IMR-90 (cell line): ENCODE results near the gene SLC25A11. TPM values are rescaled to one million over a fixed set of nuclear protein-coding genes. Genes with fewer than 3 reads are reported as not detected.

ENCODE experiments used
- ATAC-seq: fragments of 200-7000 bp; cut with Tn5 transposase; 2 replicates; pipeline ENCODE4 v1.9.1; 2020; ENCODE audit warnings: low read depth, mild to moderate bottlenecking, moderate library complexity
- BruUV-seq: library from RNA; stranded (reverse); fragments of 400-500 nt; replicated peaks from 2 replicates; lab custom pipeline; 2021; lab: Mats Ljungman, UMichigan
- CTCF ChIA-PET: fragments of 300-600 bp; formaldehyde crosslinking; extraction: SDS; loops from one replicate; lab custom pipeline; 2021; ENCODE audit warnings: antibody characterized with exemption; lab: Yijun Ruan, JAX
- POLR2A ChIA-PET: fragments of 300-600 bp; sonication (Branson Sonifier 250); formaldehyde crosslinking; loops from one replicate; lab custom pipeline; 2022; ENCODE audit warnings: antibody characterized with exemption; ENCODE audit not compliant: unreplicated experiment; lab: Charles Lee
- DNase-seq: peaks from one replicate; pipeline ENCODE4 v3.0.0; 2013
- H2AFZ ChIP-seq: replicated peaks from 2 replicates; pipeline ENCODE3; 2013; ENCODE audit warnings: low read length, mild to moderate bottlenecking; ENCODE audit not compliant: poor library complexity
- H2AK5ac ChIP-seq: 2 replicates; pipeline ENCODE4 v1.6.1; 2013; ENCODE audit warnings: low read depth, low read length, inconsistent platforms
- H2AK9ac ChIP-seq: replicated peaks from 2 replicates; pipeline ENCODE3; 2013; ENCODE audit warnings: mild to moderate bottlenecking, low read depth, low read length, moderate library complexity; ENCODE audit not compliant: poor library complexity
- H2BK120ac ChIP-seq: 2 replicates; pipeline ENCODE4 v1.6.1; 2013; ENCODE audit warnings: low read depth, low read length, inconsistent platforms
- H2BK15ac ChIP-seq: 3 replicates; pipeline ENCODE4 v1.6.1; 2013; ENCODE audit warnings: low read depth, low read length, inconsistent platforms
- H2BK20ac ChIP-seq: 2 replicates; pipeline ENCODE4 v1.6.1; 2013; ENCODE audit warnings: low read depth, mild to moderate bottlenecking, inconsistent platforms, low read length, moderate library complexity
- H2BK5ac ChIP-seq: 2 replicates; pipeline ENCODE4 v1.6.1; 2013; ENCODE audit warnings: mild to moderate bottlenecking, low read depth, low read length, inconsistent platforms; ENCODE audit not compliant: poor library complexity, severe bottlenecking
- H3K14ac ChIP-seq: replicated peaks from 2 replicates; pipeline ENCODE4 v1.6.1; 2013; ENCODE audit warnings: low read depth, low read length, inconsistent platforms
- H3K18ac ChIP-seq: 2 replicates; pipeline ENCODE4 v1.6.1; 2013; ENCODE audit warnings: low read depth, low read length, control low read depth
- H3K23ac ChIP-seq: 2 replicates; pipeline ENCODE4 v1.6.1; 2013; ENCODE audit warnings: low read depth, low read length, inconsistent platforms
- H3K27ac ChIP-seq: 2 replicates; pipeline ENCODE4 v1.5.1; 2013; ENCODE audit warnings: mild to moderate bottlenecking, control low read depth, low read length; ENCODE audit not compliant: insufficient read depth
- H3K27me3 ChIP-seq: 2 replicates; pipeline ENCODE4 v1.6.1; 2013; ENCODE audit warnings: low read length; ENCODE audit not compliant: control insufficient read depth, insufficient read depth
- H3K36me3 ChIP-seq: 2 replicates; pipeline ENCODE4 v1.6.1; 2013; ENCODE audit warnings: low read length, mixed read lengths; ENCODE audit not compliant: control insufficient read depth, insufficient read depth
- H3K4ac ChIP-seq: 2 replicates; pipeline ENCODE4 v1.6.1; 2013; ENCODE audit warnings: low read depth, low read length, inconsistent platforms
- H3K4me1 ChIP-seq: 2 replicates; pipeline ENCODE4 v1.6.1; 2013; ENCODE audit warnings: low read length, mixed read lengths; ENCODE audit not compliant: control insufficient read depth, insufficient read depth
- H3K4me2 ChIP-seq: 2 replicates; pipeline ENCODE4 v1.6.1; 2013; ENCODE audit warnings: low read depth, mild to moderate bottlenecking, control low read depth, low read length, moderate library complexity
- H3K4me3 ChIP-seq: 2 replicates; pipeline ENCODE4 v1.5.1; 2013; ENCODE audit warnings: low read depth, mild to moderate bottlenecking, control low read depth, low read length, moderate library complexity; ENCODE audit not compliant: insufficient read depth
- H3K56ac ChIP-seq: 2 replicates; pipeline ENCODE4 v1.6.1; 2013; ENCODE audit warnings: low read length, inconsistent platforms; ENCODE audit not compliant: insufficient read depth; ENCODE audit errors: extremely low read depth
- H3K79me1 ChIP-seq, 2 experiments: 2 replicates each; pipeline ENCODE4 v1.6.1; 2013; ENCODE audit warnings: low read length in 2 of 2, inconsistent platforms in 1 of 2, low read depth in 1 of 2
- H3K9ac ChIP-seq: 2 replicates; pipeline ENCODE4 v1.6.1; 2013; ENCODE audit warnings: low read depth, low read length, control low read depth
- H3K9me1 ChIP-seq: 2 replicates; pipeline ENCODE4 v1.6.1; 2013; ENCODE audit warnings: low read length, inconsistent platforms; ENCODE audit not compliant: insufficient read depth
- H3K9me3 ChIP-seq: 2 replicates; pipeline ENCODE4 v1.6.1; 2013; ENCODE audit warnings: low read length; ENCODE audit not compliant: control insufficient read depth, insufficient read depth
- H4K20me1 ChIP-seq: 2 replicates; pipeline ENCODE4 v1.6.1; 2013; ENCODE audit warnings: low read length, inconsistent platforms; ENCODE audit not compliant: insufficient read depth
- H4K5ac ChIP-seq: 2 replicates; pipeline ENCODE4 v1.6.1; 2013; ENCODE audit warnings: mild to moderate bottlenecking, low read depth, low read length, control low read depth
- H4K8ac ChIP-seq, 2 experiments: 2 replicates each; pipeline ENCODE4 v1.6.1; 2013; ENCODE audit warnings: low read depth in 2 of 2, low read length in 2 of 2, control low read depth in 1 of 2, inconsistent platforms in 1 of 2
- H4K91ac ChIP-seq: 2 replicates; pipeline ENCODE4 v1.6.1; 2013; ENCODE audit warnings: low read depth, low read length, inconsistent platforms; ENCODE audit not compliant: insufficient read depth
- BHLHE40 ChIP-seq: fragments of 150-350 bp; IDR thresholded peaks from 2 replicates; pipeline ENCODE4 v1.6.1; 2016; ENCODE audit warnings: mild to moderate bottlenecking, low read depth, low read length
- CEBPB ChIP-seq: IDR thresholded peaks from 2 replicates; pipeline ENCODE4 v1.6.1; 2012; ENCODE audit warnings: low read depth, low read length, improper control_type of control experiment
- CHD1 ChIP-seq: IDR thresholded peaks from 2 replicates; pipeline ENCODE4 v1.6.1; 2012; ENCODE audit warnings: low read depth, low read length, improper control_type of control experiment
- CTCF ChIP-seq: conservative IDR thresholded peaks from 2 replicates; pipeline ENCODE4 v1.5.1; 2012; ENCODE audit warnings: mild to moderate bottlenecking, low read depth, low read length, improper control_type of control experiment
- ELK1 ChIP-seq: fragments of 150-350 bp; IDR thresholded peaks from 2 replicates; pipeline ENCODE4 v1.6.1; 2016; ENCODE audit warnings: low read depth, mild to moderate bottlenecking, low read length, moderate library complexity, borderline replicate concordance
- FOS ChIP-seq: fragments of 150-350 bp; IDR thresholded peaks from 2 replicates; pipeline ENCODE4 v1.6.1; 2016; ENCODE audit warnings: low read depth, low read length
- MAFK ChIP-seq: IDR thresholded peaks from 2 replicates; pipeline ENCODE4 v1.6.1; 2012; ENCODE audit warnings: low read depth, low read length, improper control_type of control experiment
- MAZ ChIP-seq: IDR thresholded peaks from 2 replicates; pipeline ENCODE4 v1.6.1; 2012; ENCODE audit warnings: low read depth, mild to moderate bottlenecking, low read length, improper control_type of control experiment, moderate library complexity, borderline replicate concordance
- MXI1 ChIP-seq: IDR thresholded peaks from 2 replicates; pipeline ENCODE4 v1.6.1; 2012; ENCODE audit warnings: low read depth, mild to moderate bottlenecking, low read length, moderate library complexity, borderline replicate concordance
- NFE2L2 ChIP-seq: fragments of 150-350 bp; IDR thresholded peaks from 2 replicates; pipeline ENCODE4 v1.6.1; 2016; ENCODE audit warnings: low read depth, mild to moderate bottlenecking, low read length
- POLR2A ChIP-seq: IDR thresholded peaks from 2 replicates; pipeline ENCODE4 v1.6.1; 2012; ENCODE audit warnings: mild to moderate bottlenecking, low read depth, low read length
- RAD21 ChIP-seq: IDR thresholded peaks from 2 replicates; pipeline ENCODE4 v1.6.1; 2012; ENCODE audit warnings: low read length, improper control_type of control experiment
- RCOR1 ChIP-seq: IDR thresholded peaks from 2 replicates; pipeline ENCODE4 v1.6.1; 2012; ENCODE audit warnings: mild to moderate bottlenecking, low read length, improper control_type of control experiment; ENCODE audit not compliant: insufficient replicate concordance
- RFX5 ChIP-seq: IDR thresholded peaks from 2 replicates; pipeline ENCODE4 v1.8.0; 2012; ENCODE audit warnings: low read depth, mild to moderate bottlenecking, low read length, moderate library complexity
- SMC3 ChIP-seq: fragments of 150-350 bp; IDR thresholded peaks from 2 replicates; pipeline ENCODE4 v1.6.1; 2016; ENCODE audit warnings: low read depth, mild to moderate bottlenecking, antibody characterized with exemption, low read length, moderate library complexity
- USF2 ChIP-seq: fragments of 150-350 bp; IDR thresholded peaks from 2 replicates; pipeline ENCODE4 v1.6.1; 2017; ENCODE audit warnings: mild to moderate bottlenecking, antibody characterized with exemption, low read length, low read depth
- WGBS, 2 experiments: methylation state at CpG; one replicate each; pipeline versions ENCODE4 v1.1.5 to v1.1.7; 2013; ENCODE audit warnings: missing lambda C conversion rate in 2 of 2; ENCODE audit not compliant: insufficient read length in 1 of 2; ENCODE audit errors: extremely low coverage in 2 of 2; 5-methylcytosine and 5-hydroxymethylcytosine counted together
- dilution Hi-C: fragments of 300-500 bp; cut with HindIII; formaldehyde crosslinking; loops from one replicate; pipeline ENCODE4 v1.14.3; 2018; ENCODE audit warnings: low sequenced_read_pairs; ENCODE audit not compliant: unreplicated experiment
- in situ Hi-C: fragments of 300-500 bp; cut with MboI; formaldehyde crosslinking; loops from 3 replicates; pipeline ENCODE4 v1.14.3; 2019; ENCODE audit warnings: low sequenced_read_pairs, inconsistent platforms, mixed read lengths
- intact Hi-C: fragments of 100-400 bp; cut with micrococcal nuclease; formaldehyde crosslinking; loops from 2 replicates; pipeline ENCODE4 v1.10.0; 2022
- polyA plus RNA-seq, 3 experiments: library from polyadenylated mRNA; depleted of rRNA; stranded (reverse); fragments of >200 nt; gene quantifications; 2 replicates each; pipeline ENCODE4 v1.2.3, GENCODE V29; 2012; ENCODE audit warnings: low replicate concordance in 1 of 3
- total RNA-seq: library from RNA; depleted of rRNA; stranded (reverse); fragments of >200 nt; gene quantifications from 2 replicates; pipeline ENCODE4 v1.2.3, GENCODE V29; 2012

Gene SLC25A11
- total and polyA plus RNA-seq, 2 of the 4 experiments (the other 2 are of a cell fraction): 35.0 to 62.2 TPM

DNA sequence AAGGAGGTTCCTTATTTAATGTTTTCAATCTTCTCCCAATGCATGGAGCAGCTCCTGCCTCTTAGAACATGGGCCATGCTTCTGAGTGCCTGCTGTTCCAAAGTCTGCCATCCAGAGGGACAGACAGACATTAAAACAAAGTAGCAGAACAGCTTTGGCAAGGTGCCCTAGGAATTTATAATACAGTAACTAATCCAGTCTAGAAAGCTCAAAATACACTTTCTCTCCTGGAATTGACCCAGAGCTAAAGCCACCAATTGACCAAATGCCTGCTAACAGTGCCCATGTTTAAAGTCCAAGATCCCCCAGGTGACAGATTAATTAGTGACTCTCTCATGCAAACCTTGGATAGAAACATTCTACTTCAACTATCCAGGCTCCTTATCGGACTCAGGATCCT lies 25.9 kb downstream of the SLC25A11 start:
- H2BK20ac ChIP-seq: no peak overlapping the region
- H3K27ac ChIP-seq: no peak overlapping the region
- H3K9me3 ChIP-seq: no peaks in the 10 kb centered on the region
- no peak overlapping the region for H4K5ac ChIP-seq
- no peaks in the 10 kb centered on the region for H3K9me1 ChIP-seq
- H3K18ac ChIP-seq: no peak overlapping the region
- H4K91ac ChIP-seq: no peak overlapping the region
- ATAC-seq: no peak
- H2AFZ ChIP-seq: no peak overlapping the region
- no peaks in the 10 kb centered on the region for H3K36me3 ChIP-seq
- in situ Hi-C loops (loop anchor here (10.0 kb wide), 1 partner anchor 141 kb away; no protein-coding TSS in a partner anchor), intact Hi-C loops (no loop called here), dilution Hi-C loops (no loop called here)
- no peaks in the 10 kb centered on the region for H4K20me1 ChIP-seq
- no peak overlapping the region for H2AK9ac ChIP-seq
- H4K8ac ChIP-seq: no peak overlapping the region
- no peak overlapping the region for H3K4me3 ChIP-seq
- H3K56ac ChIP-seq: no peak overlapping the region
- BruUV-seq: no TSS peak
- no peak overlapping the region for H3K23ac ChIP-seq
- H2BK15ac ChIP-seq: no peak overlapping the region
- no peak overlapping the region for H3K4me2 ChIP-seq
- CTCF ChIA-PET: no interaction called here
- no peak overlapping the region for H3K9ac ChIP-seq
- no peaks in the 10 kb centered on the region for H3K4me1 ChIP-seq
- no peak overlapping the region for H2BK5ac ChIP-seq
- H3K79me1 ChIP-seq: no peaks in the 10 kb centered on the region
- H2BK120ac ChIP-seq: no peak overlapping the region
- POLR2A ChIA-PET: interaction anchor here (0.6 kb wide), 1 partner anchor 21 kb away, joined by 14 read pairs; no protein-coding TSS in a partner anchor
- peak; percentile 19 for DNase-seq
- TF ChIP-seq MXI1 (no peak), ELK1 (no peak), SMC3 (no peak), RCOR1 (no peak), CEBPB (no peak), USF2 (no peak), CTCF (no peak), POLR2A (no peak), CHD1 (no peak), MAFK (no peak), MAZ (no peak), NFE2L2 (no peak), RFX5 (no peak), RAD21 (no peak), BHLHE40 (no peak), FOS (no peak)
- H2AK5ac ChIP-seq: no peak overlapping the region
- H3K14ac ChIP-seq: no peak overlapping the region
- no peak overlapping the region for H3K4ac ChIP-seq
- H3K27me3 ChIP-seq: no peaks in the 10 kb centered on the region
- no CpG with 5 or more reads among the region's 1 CpG for WGBS, 2 experiments
